Measurements from ENCODE around the gene VANGL1. TPM values are rescaled to one million over a fixed set of nuclear protein-coding genes. Genes with fewer than 3 reads are reported as not detected.

The VANGL1 gene
- total RNA-seq, 1 donor from 2014 or later: 15.3 TPM

DNA sequence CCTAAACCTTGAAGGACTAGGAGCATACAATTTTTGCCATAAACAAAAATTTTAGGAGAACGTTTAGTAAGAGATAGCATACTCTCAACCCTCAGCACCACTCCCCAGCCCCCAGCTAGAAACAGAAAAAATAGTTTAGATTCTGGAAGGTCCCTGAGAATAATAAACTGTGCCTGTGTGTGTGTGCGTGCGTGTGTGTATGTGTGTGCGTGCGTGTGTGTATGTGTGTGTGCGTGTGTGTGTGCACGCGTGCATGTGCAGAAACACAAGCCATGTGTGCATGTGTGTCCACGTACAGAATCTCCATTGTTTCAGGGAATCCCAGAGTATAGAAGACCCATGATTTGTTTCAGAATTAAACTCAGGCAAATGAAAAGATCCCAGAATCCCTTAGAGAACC is 64.2 kb downstream of the VANGL1 start:
- TF ChIP-seq, protein P1, sequence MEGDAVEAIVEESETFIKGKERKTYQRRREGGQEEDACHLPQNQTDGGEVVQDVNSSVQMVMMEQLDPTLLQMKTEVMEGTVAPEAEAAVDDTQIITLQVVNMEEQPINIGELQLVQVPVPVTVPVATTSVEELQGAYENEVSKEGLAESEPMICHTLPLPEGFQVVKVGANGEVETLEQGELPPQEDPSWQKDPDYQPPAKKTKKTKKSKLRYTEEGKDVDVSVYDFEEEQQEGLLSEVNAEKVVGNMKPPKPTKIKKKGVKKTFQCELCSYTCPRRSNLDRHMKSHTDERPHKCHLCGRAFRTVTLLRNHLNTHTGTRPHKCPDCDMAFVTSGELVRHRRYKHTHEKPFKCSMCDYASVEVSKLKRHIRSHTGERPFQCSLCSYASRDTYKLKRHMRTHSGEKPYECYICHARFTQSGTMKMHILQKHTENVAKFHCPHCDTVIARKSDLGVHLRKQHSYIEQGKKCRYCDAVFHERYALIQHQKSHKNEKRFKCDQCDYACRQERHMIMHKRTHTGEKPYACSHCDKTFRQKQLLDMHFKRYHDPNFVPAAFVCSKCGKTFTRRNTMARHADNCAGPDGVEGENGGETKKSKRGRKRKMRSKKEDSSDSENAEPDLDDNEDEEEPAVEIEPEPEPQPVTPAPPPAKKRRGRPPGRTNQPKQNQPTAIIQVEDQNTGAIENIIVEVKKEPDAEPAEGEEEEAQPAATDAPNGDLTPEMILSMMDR (conservative IDR thresholded peaks at IDR 0.05): no peak
- no peak overlapping the region for H3K4me3 Mint-ChIP-seq
- peaks cover 12% of the 10 kb centered on the region for H3K4me1 Mint-ChIP-seq (ENCODE audit: unreplicated experiment)
- DNase-seq (ENCODE audit: extremely low spot score, unreplicated experiment): no peak
- no peaks in the 10 kb centered on the region for H3K36me3 Mint-ChIP-seq
- peak overlapping the region; percentile 10 for H3K27ac Mint-ChIP-seq
- H3K27me3 Mint-ChIP-seq: no peaks in the 10 kb centered on the region
- no peaks in the 10 kb centered on the region for H3K9me3 Mint-ChIP-seq

DNA sequence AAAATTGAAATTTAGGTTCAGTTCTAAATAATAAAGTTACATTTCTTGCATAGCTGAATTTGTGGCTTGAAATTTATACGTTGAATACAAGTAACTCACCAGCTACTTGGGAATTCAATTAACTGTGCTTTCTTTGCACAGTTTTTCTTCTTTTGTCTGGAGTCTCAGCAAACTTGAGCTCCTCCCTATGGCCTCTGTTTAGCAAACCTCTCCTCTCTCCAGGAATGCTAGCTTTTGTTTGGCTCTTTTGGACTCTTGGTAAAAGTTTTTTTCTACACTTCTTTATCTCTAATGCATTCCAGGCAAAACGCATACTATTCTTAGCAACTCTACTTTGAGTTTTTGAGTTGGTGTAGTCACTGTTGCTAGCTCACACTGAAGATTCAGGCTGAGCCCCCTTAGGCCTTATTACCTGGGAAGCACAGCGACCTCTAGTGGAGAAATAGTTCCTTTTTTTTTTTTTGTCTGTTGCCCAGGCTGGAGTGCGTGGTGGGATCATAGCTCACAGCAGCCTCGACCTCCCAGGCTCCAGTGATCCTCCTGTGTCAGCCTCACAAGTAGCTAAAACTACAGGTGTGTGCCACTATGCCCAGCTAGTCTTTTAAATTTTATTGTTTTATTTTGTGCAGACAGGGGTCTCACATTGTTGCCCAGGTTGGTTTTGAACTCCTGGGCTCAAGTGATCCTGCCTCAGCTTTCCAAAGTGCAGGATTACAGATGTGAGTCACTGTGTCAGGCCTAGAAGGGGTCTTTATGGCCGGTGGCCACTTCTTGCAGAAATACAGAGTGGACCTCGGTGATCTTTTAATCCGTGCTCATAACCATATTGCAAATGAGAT is 65.0 kb downstream of the VANGL1 start:
- no peaks in the 10 kb centered on the region for H3K27me3 Mint-ChIP-seq
- H3K4me1 Mint-ChIP-seq (ENCODE audit: unreplicated experiment): peaks cover 12% of the 10 kb centered on the region
- DNase-seq (ENCODE audit: extremely low spot score, unreplicated experiment): no peak
- no peaks in the 10 kb centered on the region for H3K36me3 Mint-ChIP-seq
- no peak overlapping the region for H3K4me3 Mint-ChIP-seq
- peak overlapping the region; percentile 74 for H3K27ac Mint-ChIP-seq
- TF ChIP-seq, protein P1 (conservative IDR thresholded peaks at IDR 0.05): peak; percentile 88
- no peaks in the 10 kb centered on the region for H3K9me3 Mint-ChIP-seq

DNA sequence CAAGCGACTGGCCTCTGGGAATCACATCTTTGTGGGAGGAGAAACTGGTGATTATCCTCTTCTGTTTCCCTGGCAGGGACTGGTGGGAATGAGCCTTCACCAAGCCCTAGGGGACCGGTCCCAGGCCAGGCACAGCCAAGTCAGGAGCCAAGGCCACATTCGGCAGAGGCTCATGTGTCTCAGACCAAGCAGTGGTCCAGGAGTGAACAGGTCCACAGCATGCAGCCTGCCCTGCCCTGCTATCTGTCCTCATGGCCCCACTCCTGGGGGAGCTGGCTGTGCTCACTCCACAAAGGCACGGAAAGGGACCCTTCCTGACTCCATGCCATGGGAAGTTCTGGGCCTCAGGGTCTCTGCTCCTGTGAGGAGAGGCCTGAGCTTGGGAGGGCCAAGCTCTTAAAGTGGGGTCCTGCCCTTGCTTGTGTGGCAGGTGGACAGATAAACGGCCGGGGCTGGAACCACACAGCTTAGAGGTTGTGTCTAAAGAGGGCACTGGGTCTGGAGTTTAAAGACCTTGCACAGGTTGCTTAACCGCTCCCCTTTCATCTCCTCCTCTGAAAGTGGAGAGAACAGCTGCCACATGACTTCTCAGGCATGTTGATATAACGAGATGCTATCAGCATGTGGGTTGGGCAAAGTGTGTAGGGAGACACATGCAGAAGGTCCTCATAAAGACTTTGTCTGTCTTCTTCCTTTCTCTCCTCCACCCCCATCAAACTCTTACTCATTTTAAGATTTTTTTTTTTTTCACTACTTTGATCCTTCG is 69.3 kb downstream of the VANGL1 start:
- no peaks in the 10 kb centered on the region for H3K9me3 Mint-ChIP-seq
- no peak overlapping the region for H3K4me3 Mint-ChIP-seq
- H3K4me1 Mint-ChIP-seq (ENCODE audit: unreplicated experiment): peaks cover 19% of the 10 kb centered on the region
- DNase-seq (ENCODE audit: extremely low spot score, unreplicated experiment): no peak
- H3K27ac Mint-ChIP-seq: no peak overlapping the region
- no peaks in the 10 kb centered on the region for H3K27me3 Mint-ChIP-seq
- TF ChIP-seq, protein P1 (conservative IDR thresholded peaks at IDR 0.05): no peak
- H3K36me3 Mint-ChIP-seq: no peaks in the 10 kb centered on the region

DNA sequence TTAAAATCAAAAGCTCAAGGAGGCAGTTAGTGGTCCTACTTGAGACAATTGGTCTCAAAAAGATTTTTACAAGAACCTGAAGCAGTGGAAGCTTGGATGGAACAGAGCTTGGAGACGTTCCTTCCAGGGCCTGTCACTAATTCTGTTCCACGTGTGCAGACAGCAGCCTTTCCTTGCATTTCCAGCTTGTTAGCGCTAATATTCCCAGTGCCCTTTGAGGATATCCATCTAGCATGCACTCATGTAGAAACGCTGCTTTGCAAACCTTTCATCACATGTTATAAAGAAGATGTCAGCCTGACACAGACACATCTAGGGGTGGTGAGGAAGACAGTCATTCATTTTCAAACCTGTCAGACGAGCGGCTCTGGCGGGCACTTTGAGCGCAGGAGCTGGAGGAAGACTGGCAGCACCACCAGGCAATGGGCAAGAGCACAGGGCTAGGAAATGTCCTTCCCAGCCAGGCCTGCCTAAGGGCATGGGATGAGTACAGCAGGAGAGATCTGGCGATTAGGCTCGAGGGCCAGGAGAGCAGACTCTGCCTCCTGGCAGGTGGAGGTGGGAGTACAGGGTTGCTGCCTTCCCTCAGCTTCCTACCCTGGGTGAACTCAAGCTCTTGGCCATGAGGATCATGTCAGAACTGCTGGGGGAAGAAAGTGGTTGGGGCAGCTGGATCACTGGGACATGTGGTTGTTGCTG is 71.3 kb downstream of the VANGL1 start:
- peaks cover 25% of the 10 kb centered on the region for H3K4me1 Mint-ChIP-seq (ENCODE audit: unreplicated experiment)
- H3K4me3 Mint-ChIP-seq: peak overlapping the region; percentile 44
- no peak for DNase-seq (ENCODE audit: extremely low spot score, unreplicated experiment)
- peaks cover 6% of the 10 kb centered on the region for H3K27me3 Mint-ChIP-seq
- TF ChIP-seq, protein P1 (conservative IDR thresholded peaks at IDR 0.05): no peak
- peak overlapping the region; percentile 88 for H3K27ac Mint-ChIP-seq
- H3K9me3 Mint-ChIP-seq: peaks cover 11% of the 10 kb centered on the region
- no peaks in the 10 kb centered on the region for H3K36me3 Mint-ChIP-seq

DNA sequence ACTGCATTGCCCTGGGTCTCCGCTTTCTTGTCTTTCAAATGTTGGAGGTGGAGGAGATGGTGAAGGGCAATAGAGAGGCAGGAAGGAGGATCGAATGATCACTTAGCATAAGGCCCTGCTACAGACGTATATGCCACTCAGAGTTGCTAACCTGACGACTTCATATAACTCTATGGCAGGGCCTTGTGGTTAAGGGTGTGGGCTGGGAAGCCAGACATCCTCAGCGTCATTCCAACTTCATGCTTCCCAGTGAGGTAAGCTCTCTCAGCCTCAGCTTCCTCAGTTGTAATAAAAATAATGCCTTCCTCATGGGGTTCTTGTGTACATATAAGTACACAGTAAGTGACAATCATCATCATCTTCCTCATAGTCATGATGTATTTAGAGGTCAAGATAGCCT is 72.1 kb downstream of the VANGL1 start:
- Mint-ChIP-seq H3K9me3 (peaks cover 11% of the 10 kb centered on the region), H3K27me3 (peaks cover 6% of the 10 kb centered on the region), H3K36me3 (no peaks in the 10 kb centered on the region), H3K4me1 (ENCODE audit: unreplicated experiment) (peaks cover 26% of the 10 kb centered on the region), H3K27ac (peak overlapping the region; percentile 88), H3K4me3 (peak overlapping the region; percentile 65)
- TF ChIP-seq, protein P1 (conservative IDR thresholded peaks at IDR 0.05): no peak
- DNase-seq (ENCODE audit: extremely low spot score, unreplicated experiment): no peak

Data from type B pancreatic cell (in vitro differentiated cells).